ENCODE measurements around the gene CSTPP1.

Gene CSTPP1

GRCh38 chr11:47171061-47171838, 234.7 kb downstream of the CSTPP1 start:
- no peak overlapping the region for H3K9ac ChIP-seq (ENCODE audit: low read length)
- H3K9me3 ChIP-seq (ENCODE audit: insufficient read depth, low read length), result no peaks in the 10 kb centered on the region
- no peak for TF ChIP-seq EZH2phosphoT487 (conservative IDR thresholded peaks at IDR 0.05; ENCODE audit: low read length)
- no peak for TF ChIP-seq CTCF (IDR thresholded peaks at IDR 0.05; ENCODE audit: insufficient read depth, low read length, poor library complexity, severe bottlenecking)
- H3K9me2 ChIP-seq (replicated peaks; ENCODE audit: insufficient read depth, low read length), result no peaks in the 10 kb centered on the region
- no peaks in the 10 kb centered on the region for H3K27me3 ChIP-seq (ENCODE audit: low read length)
- H4K20me1 ChIP-seq (ENCODE audit: low read depth, low read length), result peaks cover 7% of the 10 kb centered on the region; the same call in 1 of the 2 replicates
- no peaks in the 10 kb centered on the region for H3F3A ChIP-seq (ENCODE audit: insufficient read depth)
- peaks cover 73% of the 10 kb centered on the region for H3K79me2 ChIP-seq (ENCODE audit: insufficient read depth, low read length)
- no peak overlapping the region for H2AFZ ChIP-seq (ENCODE audit: low read depth, low read length, severe bottlenecking)
- peaks cover 9% of the 10 kb centered on the region for H3K36me3 ChIP-seq (ENCODE audit: low read length)
- no peak overlapping the region for H3K27ac ChIP-seq (ENCODE audit: low read depth, low read length)
- no peak overlapping the region for H3K4me3 ChIP-seq (ENCODE audit: insufficient read depth, low read length, poor library complexity, severe bottlenecking)
- H3K4me2 ChIP-seq (ENCODE audit: low read depth, low read length, poor library complexity, severe bottlenecking), result no peak overlapping the region

DNA sequence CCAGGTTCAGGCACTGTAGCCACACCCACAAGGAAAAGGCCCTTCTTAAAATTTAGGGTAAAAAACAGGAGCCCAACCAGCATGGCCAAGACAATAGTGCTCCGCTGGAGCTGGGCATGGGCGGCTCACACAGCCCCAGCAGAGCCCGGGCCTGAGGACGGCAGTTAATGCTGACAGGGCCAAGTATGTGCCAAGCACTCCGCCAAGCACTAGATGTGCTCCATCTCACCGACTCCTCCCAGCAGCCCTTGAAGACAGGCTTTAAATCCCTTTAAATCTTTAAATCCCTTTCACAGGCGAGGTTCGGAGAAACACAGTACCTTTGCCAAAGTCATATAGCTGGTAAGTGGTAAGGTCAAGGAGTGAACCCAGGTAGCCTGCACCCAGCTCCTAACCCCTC, 235.3 kb downstream of the CSTPP1 start:
- peaks cover 7% of the 10 kb centered on the region; the same call in 1 of the 2 replicates for H4K20me1 ChIP-seq (ENCODE audit: low read depth, low read length)
- H3K36me3 ChIP-seq (ENCODE audit: low read length), result peaks cover 9% of the 10 kb centered on the region
- peaks cover 76% of the 10 kb centered on the region for H3K79me2 ChIP-seq (ENCODE audit: insufficient read depth, low read length)
- no peaks in the 10 kb centered on the region for H3K9me2 ChIP-seq (replicated peaks; ENCODE audit: insufficient read depth, low read length)
- H3K9ac ChIP-seq (ENCODE audit: low read length), result no peak overlapping the region
- no peak overlapping the region for H3K4me2 ChIP-seq (ENCODE audit: low read depth, low read length, poor library complexity, severe bottlenecking)
- H2AFZ ChIP-seq (ENCODE audit: low read depth, low read length, severe bottlenecking), result no peak overlapping the region
- no peak overlapping the region for H3K27ac ChIP-seq (ENCODE audit: low read depth, low read length)
- no peak overlapping the region for H3K4me3 ChIP-seq (ENCODE audit: insufficient read depth, low read length, poor library complexity, severe bottlenecking)
- H3K9me3 ChIP-seq (ENCODE audit: insufficient read depth, low read length), result no peaks in the 10 kb centered on the region
- H3K27me3 ChIP-seq (ENCODE audit: low read length), result no peaks in the 10 kb centered on the region
- TF ChIP-seq EZH2phosphoT487 (conservative IDR thresholded peaks at IDR 0.05; ENCODE audit: low read length) (no peak), CTCF (IDR thresholded peaks at IDR 0.05; ENCODE audit: insufficient read depth, low read length, poor library complexity, severe bottlenecking) (no peak)
- no peaks in the 10 kb centered on the region for H3F3A ChIP-seq (ENCODE audit: insufficient read depth)

- peaks cover 7% of the 10 kb centered on the region; the same call in 1 of the 2 replicates for H4K20me1 ChIP-seq (ENCODE audit: low read depth, low read length)
- H3K9me3 ChIP-seq (ENCODE audit: insufficient read depth, low read length), result no peaks in the 10 kb centered on the region
- no peaks in the 10 kb centered on the region for H3K27me3 ChIP-seq (ENCODE audit: low read length)
Measured at GRCh38 chr11:47172740-47173336, 236.3 kb downstream of the CSTPP1 start.

More at GRCh38 chr11:47172740-47173336, 236.3 kb downstream of the CSTPP1 start:
- H3K4me2 ChIP-seq (ENCODE audit: low read depth, low read length, poor library complexity, severe bottlenecking), result no peak overlapping the region
- no peak overlapping the region for H3K27ac ChIP-seq (ENCODE audit: low read depth, low read length)
- H3K36me3 ChIP-seq (ENCODE audit: low read length), result peaks cover 8% of the 10 kb centered on the region
- H3K4me3 ChIP-seq (ENCODE audit: insufficient read depth, low read length, poor library complexity, severe bottlenecking), result no peak overlapping the region
- H3K79me2 ChIP-seq (ENCODE audit: insufficient read depth, low read length), result peaks cover 76% of the 10 kb centered on the region
- no peaks in the 10 kb centered on the region for H3K9me2 ChIP-seq (replicated peaks; ENCODE audit: insufficient read depth, low read length)
- no peak overlapping the region for H3K9ac ChIP-seq (ENCODE audit: low read length)
- no peaks in the 10 kb centered on the region for H3F3A ChIP-seq (ENCODE audit: insufficient read depth)
- TF ChIP-seq CTCF (IDR thresholded peaks at IDR 0.05; ENCODE audit: insufficient read depth, low read length, poor library complexity, severe bottlenecking) (no peak), EZH2phosphoT487 (conservative IDR thresholded peaks at IDR 0.05; ENCODE audit: low read length) (no peak)
- H2AFZ ChIP-seq (ENCODE audit: low read depth, low read length, severe bottlenecking), result no peak overlapping the region
